ENCODE results near the gene SLC38A7.

Gene SLC38A7

DNA sequence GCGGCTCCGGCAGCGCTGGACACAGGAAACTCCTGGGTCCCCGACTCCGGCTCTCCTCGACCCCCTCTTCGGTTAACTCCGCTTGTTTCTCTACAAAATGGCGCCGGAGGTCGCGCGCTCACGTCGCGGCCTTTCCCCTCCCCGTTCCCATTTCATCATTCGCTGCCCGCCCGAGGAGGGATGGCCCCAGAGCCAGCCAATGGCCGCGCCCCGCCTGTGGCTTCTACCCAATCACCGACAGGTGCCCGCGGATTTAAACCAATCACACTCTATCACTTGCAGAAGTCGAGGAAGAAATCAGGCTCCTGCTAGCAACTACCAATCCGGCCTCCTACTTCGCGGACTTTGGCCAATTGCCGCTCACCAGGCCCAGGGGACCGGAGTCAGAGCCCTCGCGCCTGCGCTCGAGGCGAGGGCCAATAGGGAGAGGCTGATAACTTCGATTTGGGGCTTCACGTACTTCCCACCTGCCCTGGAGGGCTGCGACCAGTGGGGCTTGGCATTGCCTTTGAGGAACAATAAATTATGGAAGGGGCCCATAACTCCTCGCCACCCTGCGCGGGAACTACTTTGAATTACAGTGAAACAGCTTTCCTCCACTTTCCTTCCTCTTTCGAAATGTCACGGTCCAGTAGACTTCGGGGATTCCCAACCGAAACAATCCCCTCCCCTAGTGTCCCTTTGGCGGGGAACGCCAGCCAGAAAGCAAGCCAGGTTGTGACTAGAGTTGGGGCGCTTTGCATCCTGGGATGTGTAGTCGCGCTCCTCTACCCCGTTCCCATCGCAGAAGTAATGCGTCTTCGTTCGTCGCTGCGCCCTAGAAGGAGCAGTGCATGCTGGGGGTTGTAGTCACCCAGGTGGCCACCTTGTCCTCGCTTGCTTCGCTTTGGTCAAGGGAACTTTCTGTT lies 54.6 kb downstream of the SLC38A7 start, which contains the start of gene CNOT1:
CNOT1 (minus strand) TSS at position 94 of the 908 bp plus-strand sequence. CDS start 30,489 bp downstream, outside the sequence.
- TF ChIP-seq, protein P1, sequence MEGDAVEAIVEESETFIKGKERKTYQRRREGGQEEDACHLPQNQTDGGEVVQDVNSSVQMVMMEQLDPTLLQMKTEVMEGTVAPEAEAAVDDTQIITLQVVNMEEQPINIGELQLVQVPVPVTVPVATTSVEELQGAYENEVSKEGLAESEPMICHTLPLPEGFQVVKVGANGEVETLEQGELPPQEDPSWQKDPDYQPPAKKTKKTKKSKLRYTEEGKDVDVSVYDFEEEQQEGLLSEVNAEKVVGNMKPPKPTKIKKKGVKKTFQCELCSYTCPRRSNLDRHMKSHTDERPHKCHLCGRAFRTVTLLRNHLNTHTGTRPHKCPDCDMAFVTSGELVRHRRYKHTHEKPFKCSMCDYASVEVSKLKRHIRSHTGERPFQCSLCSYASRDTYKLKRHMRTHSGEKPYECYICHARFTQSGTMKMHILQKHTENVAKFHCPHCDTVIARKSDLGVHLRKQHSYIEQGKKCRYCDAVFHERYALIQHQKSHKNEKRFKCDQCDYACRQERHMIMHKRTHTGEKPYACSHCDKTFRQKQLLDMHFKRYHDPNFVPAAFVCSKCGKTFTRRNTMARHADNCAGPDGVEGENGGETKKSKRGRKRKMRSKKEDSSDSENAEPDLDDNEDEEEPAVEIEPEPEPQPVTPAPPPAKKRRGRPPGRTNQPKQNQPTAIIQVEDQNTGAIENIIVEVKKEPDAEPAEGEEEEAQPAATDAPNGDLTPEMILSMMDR (IDR thresholded peaks at IDR 0.05; ENCODE audit: extremely low read depth, insufficient read depth, missing control alignments), result no peak
- DNase-seq (ENCODE audit: low spot score), result peak; percentile 92
- in situ Hi-C loops (cut with MboI; ENCODE audit: low pct_unique_long_range_greater_than_20kb, low sequenced_read_pairs, unreplicated experiment), result no loop called here

DNA sequence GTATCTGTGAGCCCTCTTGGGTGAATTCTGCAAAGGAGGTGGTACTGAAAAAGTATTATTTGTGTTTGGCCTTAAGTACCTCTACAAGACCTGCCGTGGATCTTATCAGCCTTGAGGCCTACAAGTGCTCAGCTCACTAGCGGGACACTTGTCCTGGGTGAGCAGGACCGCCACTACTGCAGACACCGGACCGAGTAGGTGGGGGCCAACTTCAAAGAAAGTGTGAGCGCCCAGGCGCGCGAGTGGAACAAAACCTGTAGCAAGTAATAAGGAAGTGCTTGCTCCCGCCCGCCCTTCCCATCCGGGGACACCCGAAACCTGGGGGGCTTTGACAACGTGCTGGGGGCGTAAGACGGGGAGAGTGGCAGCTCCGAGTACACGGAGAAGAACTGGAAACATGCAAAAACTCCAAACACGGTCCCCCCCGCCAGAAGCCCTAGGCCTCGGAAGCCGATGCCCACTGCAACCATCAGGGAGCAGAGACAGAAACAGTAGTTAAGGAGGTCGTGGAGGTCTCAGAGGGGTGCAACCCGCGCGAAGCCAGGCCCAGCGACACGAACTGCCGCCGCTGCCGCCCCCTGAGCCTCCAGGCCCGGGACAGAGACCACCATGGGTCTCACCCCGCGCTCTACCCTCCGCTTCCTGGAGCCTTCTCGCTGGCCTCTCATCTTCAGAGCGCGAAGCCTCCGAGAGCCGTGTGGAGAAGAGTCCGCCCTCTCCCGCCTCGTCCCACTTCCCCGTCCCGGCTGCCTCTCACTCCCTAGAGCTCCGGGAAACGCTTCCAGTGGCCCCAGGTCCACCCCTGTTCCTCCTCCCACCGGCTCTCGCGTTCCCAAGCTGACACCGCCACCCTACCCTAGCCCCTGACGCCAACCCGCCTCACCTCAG lies 55.5 kb downstream of the SLC38A7 start:
- in situ Hi-C loops (cut with MboI; ENCODE audit: low pct_unique_long_range_greater_than_20kb, low sequenced_read_pairs, unreplicated experiment), result no loop called here
- TF ChIP-seq, protein P1 (IDR thresholded peaks at IDR 0.05; ENCODE audit: extremely low read depth, insufficient read depth, missing control alignments), result no peak
- no peak for DNase-seq (ENCODE audit: low spot score)

DNA sequence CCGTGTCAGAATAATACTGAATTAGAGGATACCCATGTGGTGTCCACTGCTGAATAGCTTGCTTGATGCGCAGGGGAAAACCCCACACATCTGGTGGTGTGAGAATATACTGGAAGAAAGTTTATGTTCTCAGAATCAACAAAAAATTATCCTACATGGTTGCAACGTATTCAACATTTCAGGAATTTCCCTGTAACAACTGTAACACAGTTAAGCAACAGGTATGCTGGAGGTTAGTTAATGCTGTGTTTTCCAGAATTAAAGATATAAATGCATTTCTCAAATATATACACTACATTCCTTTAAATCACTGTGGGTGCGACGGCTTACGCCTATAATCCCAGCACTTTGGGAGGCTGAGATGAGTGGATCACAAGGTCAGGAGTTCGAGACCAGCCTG lies 60.4 kb downstream of the SLC38A7 start:
- no peak for DNase-seq (ENCODE audit: low spot score)
- TF ChIP-seq, protein P1 (IDR thresholded peaks at IDR 0.05; ENCODE audit: extremely low read depth, insufficient read depth, missing control alignments), result no peak
- in situ Hi-C loops (cut with MboI; ENCODE audit: low pct_unique_long_range_greater_than_20kb, low sequenced_read_pairs, unreplicated experiment), result no loop called here

DNA sequence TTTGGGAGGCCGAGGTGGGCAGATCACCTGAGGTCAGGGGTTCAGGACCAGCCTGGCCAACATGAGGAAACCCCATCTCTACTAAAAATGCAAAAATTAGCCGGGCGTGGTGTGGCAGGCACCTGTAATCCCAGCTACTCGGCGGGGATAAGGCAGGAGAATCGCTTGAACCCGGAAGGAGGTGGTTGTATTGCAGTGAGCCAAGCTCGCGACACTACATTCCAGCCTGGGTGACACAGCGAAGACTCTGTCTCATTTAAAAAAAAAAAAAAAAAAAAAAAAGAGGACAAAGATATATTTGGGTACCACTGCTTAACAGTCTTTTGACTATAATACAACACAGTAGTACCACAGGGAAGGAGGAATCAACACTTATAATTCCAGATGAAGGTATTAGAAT lies 64.2 kb downstream of the SLC38A7 start:
- in situ Hi-C loops (cut with MboI; ENCODE audit: low pct_unique_long_range_greater_than_20kb, low sequenced_read_pairs, unreplicated experiment), result no loop called here
- TF ChIP-seq, protein P1 (IDR thresholded peaks at IDR 0.05; ENCODE audit: extremely low read depth, insufficient read depth, missing control alignments), result no peak
- DNase-seq (ENCODE audit: low spot score), result no peak

DNA sequence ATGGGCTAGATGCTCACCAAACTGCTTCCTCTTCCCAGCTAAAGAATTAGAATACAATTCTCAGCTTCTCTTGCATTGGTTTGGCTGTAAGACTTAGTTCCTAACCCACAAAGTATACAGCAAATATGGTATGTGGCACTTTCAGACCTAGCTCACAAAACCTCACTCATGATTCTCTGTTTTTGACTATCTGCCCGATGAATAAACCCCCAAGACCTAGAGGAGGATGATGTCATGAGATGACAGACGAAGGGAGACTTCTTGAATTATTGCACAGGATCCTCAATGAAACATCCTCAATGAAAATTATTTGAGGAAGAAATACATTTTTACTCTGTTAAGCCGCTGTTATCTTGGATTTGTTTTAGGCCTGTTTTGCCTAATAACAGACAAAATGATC lies 69.3 kb downstream of the SLC38A7 start:
- in situ Hi-C loops (cut with MboI; ENCODE audit: low pct_unique_long_range_greater_than_20kb, low sequenced_read_pairs, unreplicated experiment), result no loop called here

More for the DNA sequence above, 69.3 kb downstream of the SLC38A7 start:
- TF ChIP-seq, protein P1 (IDR thresholded peaks at IDR 0.05; ENCODE audit: extremely low read depth, insufficient read depth, missing control alignments), result no peak
- DNase-seq (ENCODE audit: low spot score), result no peak

Measured in GM13977 (cell line).